ENCODE data around the gene SBNO1.

DNA sequence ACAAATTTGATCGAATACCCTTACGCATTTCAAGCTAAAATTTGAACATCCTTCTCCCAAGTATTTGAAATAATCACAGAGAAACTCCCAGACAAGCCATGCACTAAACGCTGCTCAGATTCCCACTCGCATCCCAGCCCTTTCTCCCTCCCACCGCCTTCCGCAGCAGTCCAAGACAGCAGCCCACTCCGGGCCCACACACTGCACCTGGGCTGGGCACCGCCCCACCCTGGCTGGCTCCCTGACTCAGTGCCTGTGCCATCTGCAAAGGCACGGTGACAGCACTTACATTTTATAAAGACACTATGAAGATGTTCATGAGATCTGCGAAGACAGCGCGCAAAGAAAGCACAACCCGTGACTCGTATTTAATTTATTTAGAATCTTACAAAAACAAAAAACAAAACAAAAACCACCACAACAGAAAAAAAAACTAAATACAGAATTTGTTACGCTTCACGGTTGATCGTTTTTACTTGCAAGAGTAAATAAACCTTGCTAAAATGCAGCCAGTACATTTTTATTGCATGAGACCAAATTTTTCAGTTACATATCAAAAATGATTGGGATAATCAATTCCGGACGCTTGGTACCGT is 75.8 kb downstream of the SBNO1 start:
- no peak for TF ChIP-seq EZH2phosphoT487 (IDR thresholded peaks at IDR 0.05; ENCODE audit: insufficient read depth, low read depth)
- no peak for TF ChIP-seq EZH2 (IDR thresholded peaks at IDR 0.05; ENCODE audit: insufficient read depth, poor library complexity, severe bottlenecking)
